Stomach (tissue), 4 donors: ENCODE measurements around the gene TMEM52.

Experiments used
- EP300 ChIP-seq: sonication (generic); formaldehyde crosslinking; IDR thresholded peaks from one replicate; pipeline ENCODE4 v1.6.1; 2017; ENCODE audit warnings: antibody characterized with exemption
- POLR2A ChIP-seq, 4 donors: fragments of 450-650 bp; IDR thresholded peaks; one replicate each; pipeline ENCODE4 v1.6.1; 2016; ENCODE audit warnings: antibody characterized with exemption in 4 of 4, control low read depth in 2 of 4, mild to moderate bottlenecking in 1 of 4, moderate library complexity in 1 of 4
- POLR2AphosphoS5 ChIP-seq, 3 donors: sonication (generic); formaldehyde crosslinking; IDR thresholded peaks; one replicate each; pipeline ENCODE4 v1.6.1; 2016; ENCODE audit warnings: antibody characterized with exemption in 3 of 3
- TF ChIP-seq, protein P1 (sequence below), 7 experiments: fragments of 450-650 bp in 4 of 7; fragments of 200-600 bp in 3 of 7; sonication (generic) in 3 of 7; IDR thresholded peaks; one replicate each; pipeline ENCODE4 v1.5.1; 2016 to 2019; ENCODE audit warnings: antibody characterized with exemption in 7 of 7, control low read depth in 2 of 7, mild to moderate bottlenecking in 1 of 7

DNA sequence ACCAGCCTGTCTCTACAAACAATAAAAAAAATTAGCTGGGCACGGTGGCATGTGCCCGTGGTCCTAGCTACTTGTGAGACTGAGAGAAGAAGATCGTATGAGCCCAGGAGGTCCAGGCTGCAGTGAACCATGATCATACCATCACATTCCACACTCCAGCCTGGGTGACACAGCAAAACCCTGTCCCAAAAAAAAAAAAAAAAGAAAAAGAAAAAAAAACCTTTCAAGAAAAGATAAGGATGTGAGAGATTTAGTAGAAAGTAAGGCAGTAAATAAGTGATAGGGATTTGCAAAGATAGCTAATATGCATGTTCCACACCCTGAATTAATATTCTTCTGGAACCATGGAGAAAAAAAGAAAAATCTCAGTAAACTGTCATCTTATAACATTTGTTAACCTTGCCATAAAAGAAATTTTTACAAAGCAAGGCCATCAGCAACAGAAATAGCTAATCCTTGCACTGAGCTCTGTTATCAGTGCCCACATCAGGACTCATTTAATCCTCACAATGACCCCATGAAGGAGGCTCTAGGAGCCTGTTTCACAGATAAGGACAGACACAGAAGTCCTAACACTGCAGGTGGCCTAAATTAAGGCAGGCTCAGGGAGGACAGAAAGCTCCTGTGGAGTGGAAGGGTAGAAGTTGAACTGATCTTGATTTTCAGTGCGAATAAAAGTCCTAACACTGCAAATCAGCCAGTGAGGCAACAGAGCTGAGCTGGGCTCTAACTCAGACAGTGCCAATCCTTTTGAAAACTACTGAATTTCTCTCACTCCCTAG is 35.8 kb downstream of the TMEM52 start:
- TF ChIP-seq POLR2AphosphoS5 (IDR thresholded peaks at IDR 0.05) (no peak), POLR2A (IDR thresholded peaks at IDR 0.05) (no peak), EP300 (no peak)
- TF ChIP-seq, protein P1, sequence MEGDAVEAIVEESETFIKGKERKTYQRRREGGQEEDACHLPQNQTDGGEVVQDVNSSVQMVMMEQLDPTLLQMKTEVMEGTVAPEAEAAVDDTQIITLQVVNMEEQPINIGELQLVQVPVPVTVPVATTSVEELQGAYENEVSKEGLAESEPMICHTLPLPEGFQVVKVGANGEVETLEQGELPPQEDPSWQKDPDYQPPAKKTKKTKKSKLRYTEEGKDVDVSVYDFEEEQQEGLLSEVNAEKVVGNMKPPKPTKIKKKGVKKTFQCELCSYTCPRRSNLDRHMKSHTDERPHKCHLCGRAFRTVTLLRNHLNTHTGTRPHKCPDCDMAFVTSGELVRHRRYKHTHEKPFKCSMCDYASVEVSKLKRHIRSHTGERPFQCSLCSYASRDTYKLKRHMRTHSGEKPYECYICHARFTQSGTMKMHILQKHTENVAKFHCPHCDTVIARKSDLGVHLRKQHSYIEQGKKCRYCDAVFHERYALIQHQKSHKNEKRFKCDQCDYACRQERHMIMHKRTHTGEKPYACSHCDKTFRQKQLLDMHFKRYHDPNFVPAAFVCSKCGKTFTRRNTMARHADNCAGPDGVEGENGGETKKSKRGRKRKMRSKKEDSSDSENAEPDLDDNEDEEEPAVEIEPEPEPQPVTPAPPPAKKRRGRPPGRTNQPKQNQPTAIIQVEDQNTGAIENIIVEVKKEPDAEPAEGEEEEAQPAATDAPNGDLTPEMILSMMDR (IDR thresholded peaks at IDR 0.05): no peak
